Natural killer cell (primary cell): ENCODE results near the gene RNF181. TPM values are rescaled to one million over a fixed set of nuclear protein-coding genes. Genes with fewer than 3 reads are reported as not detected.

Source experiments
- ATAC-seq, 3 donors: fragments of 150-1000 bp in 2 of 3; fragments of 200-7000 bp in 1 of 3; cut with Tn5 transposase; 1 replicate in 1 of 3; 2 replicates in 2 of 3; pipeline ENCODE4 v1.10.0; 2021; ENCODE audit warnings: mild to moderate bottlenecking in 2 of 3, moderate library complexity in 2 of 3
- DNase-seq, 2 donors: peaks; one replicate each; pipeline versions ENCODE4 v3.0.0 to v3.0.0-alpha.2; 2013 to 2021; ENCODE audit warnings: mixed read lengths in 1 of 2
- H3K27ac ChIP-seq: one replicate; pipeline ENCODE4 v1.5.1; 2013; ENCODE audit warnings: mild to moderate bottlenecking, low read length
- H3K27me3 ChIP-seq: one replicate; pipeline ENCODE4 v1.6.1; 2013; ENCODE audit warnings: low read length; ENCODE audit not compliant: control insufficient read depth, insufficient read depth
- H3K36me3 ChIP-seq: one replicate; pipeline ENCODE4 v1.6.1; 2013; ENCODE audit warnings: low read length; ENCODE audit not compliant: control insufficient read depth, insufficient read depth
- H3K4me1 ChIP-seq: one replicate; pipeline ENCODE4 v1.6.1; 2013; ENCODE audit warnings: low read length; ENCODE audit not compliant: control insufficient read depth, insufficient read depth
- H3K4me3 ChIP-seq: one replicate; pipeline ENCODE4 v1.5.1; 2013; ENCODE audit warnings: low read length
- H3K9me3 ChIP-seq: one replicate; pipeline ENCODE4 v1.6.1; 2013; ENCODE audit warnings: low read length; ENCODE audit not compliant: control insufficient read depth, insufficient read depth
- H3K27ac Mint-ChIP-seq, 2 donors: one replicate each; pipeline ENCODE4 v1.8.0; 2022; ENCODE audit warnings: mild to moderate bottlenecking in 2 of 2, mixed read lengths in 2 of 2, moderate library complexity in 1 of 2
- H3K27me3 Mint-ChIP-seq, 2 donors: one replicate each; pipeline ENCODE4 v1.8.0; 2022; ENCODE audit warnings: low read depth in 2 of 2, mixed read lengths in 2 of 2
- H3K36me3 Mint-ChIP-seq: one replicate; pipeline ENCODE4 v1.8.0; 2022; ENCODE audit warnings: mixed read lengths
- H3K4me1 Mint-ChIP-seq, 2 donors: one replicate each; pipeline ENCODE4 v1.8.0; 2022; ENCODE audit warnings: mixed read lengths in 2 of 2
- H3K4me3 Mint-ChIP-seq: one replicate; pipeline ENCODE4 v1.8.0; 2022; ENCODE audit warnings: mild to moderate bottlenecking, moderate library complexity, mixed read lengths
- H3K9me3 Mint-ChIP-seq, 2 donors: one replicate each; pipeline ENCODE4 v1.8.0; 2022; ENCODE audit warnings: mixed read lengths in 2 of 2
- CTCF ChIP-seq: fragments of 200-600 bp; IDR thresholded peaks from one replicate; pipeline ENCODE4 v1.8.0; 2022; ENCODE audit warnings: antibody characterized with exemption
- WGBS: methylation state at CpG from one replicate; pipeline ENCODE4 v1.1.7; 2013; ENCODE audit warnings: missing lambda C conversion rate; ENCODE audit not compliant: insufficient coverage; 5-methylcytosine and 5-hydroxymethylcytosine counted together
- intact Hi-C: fragments of 100-400 bp; cut with micrococcal nuclease; formaldehyde crosslinking; loops from one replicate; pipeline ENCODE4 v1.14.2; 2022
- total RNA-seq, 4 donors: library from RNA; stranded (reverse); fragments of 120-200 nt in 1 of 4; gene quantifications; one replicate each; pipeline versions ENCODE4 v1.2.3 to v1.2.4, GENCODE V29; 2013 to 2022

The RNF181 gene
- total RNA-seq, 3 donors from 2014 or later (not counting 1 experiment from before 2014, with no cell fraction given): 65.0 to 75.0 (median 66.7) TPM

DNA sequence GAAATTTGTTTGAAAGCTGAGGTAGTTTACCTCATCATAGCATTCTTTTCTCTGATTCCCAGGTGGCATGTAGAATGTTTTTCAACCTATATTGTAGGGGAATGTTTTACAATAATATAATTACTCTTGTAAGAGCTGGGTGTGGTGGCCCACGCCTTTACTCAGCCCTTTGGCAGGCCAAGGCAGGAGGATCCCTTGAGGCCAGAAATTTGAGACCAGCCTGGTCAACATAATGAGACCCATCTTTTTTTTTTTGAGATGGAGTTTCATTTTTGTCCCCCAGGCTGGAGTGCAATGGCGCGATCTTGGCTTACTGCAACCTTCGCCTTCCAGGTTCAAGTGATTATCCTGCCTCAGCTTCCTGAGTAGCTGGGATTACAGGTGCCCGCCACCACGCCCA is 24.1 kb downstream of the RNF181 start:
- no peak for TF ChIP-seq CTCF
- Histone ChIP-seq H3K9me3 (no peaks in the 10 kb centered on the region), H3K27me3 (no peaks in the 10 kb centered on the region), H3K4me1 (peaks cover 24% of the 10 kb centered on the region), H3K36me3 (peaks cover 44% of the 10 kb centered on the region), H3K4me3 (no peak overlapping the region), H3K27ac (no peak overlapping the region)
- H3K9me3 Mint-ChIP-seq: no peaks in the 10 kb centered on the region
- DNase-seq: no peak
- no peak overlapping the region for H3K4me3 Mint-ChIP-seq
- H3K4me1 Mint-ChIP-seq: peaks cover 18 to 22% of the 10 kb centered on the region in 2 donors
- intact Hi-C loops: no loop called here
- ATAC-seq: no peak
- peaks cover 7% of the 10 kb centered on the region for H3K36me3 Mint-ChIP-seq
- no peak overlapping the region for H3K27ac Mint-ChIP-seq
- WGBS: 98% methylated on average over 6 of the region's 6 CpGs
- no peaks in the 10 kb centered on the region for H3K27me3 Mint-ChIP-seq

- no peak for DNase-seq
- H3K9me3 Mint-ChIP-seq: no peaks in the 10 kb centered on the region
- intact Hi-C loops: no loop called here
- no peak overlapping the region for H3K27ac Mint-ChIP-seq
- H3K4me1 Mint-ChIP-seq: peaks cover 14 to 17% of the 10 kb centered on the region in 2 donors
- Histone ChIP-seq H3K4me3 (no peak overlapping the region), H3K36me3 (peaks cover 58% of the 10 kb centered on the region), H3K27ac (no peak overlapping the region), H3K27me3 (no peaks in the 10 kb centered on the region), H3K9me3 (no peaks in the 10 kb centered on the region), H3K4me1 (peaks cover 17% of the 10 kb centered on the region)
- no peak for TF ChIP-seq CTCF
- peaks cover 14% of the 10 kb centered on the region for H3K36me3 Mint-ChIP-seq
- H3K27me3 Mint-ChIP-seq: no peaks in the 10 kb centered on the region
- ATAC-seq: no peak
- no CpG with 5 or more reads among the region's 1 CpG for WGBS
- H3K4me3 Mint-ChIP-seq: no peak overlapping the region
Observed at GRCh38 chr2:85621338-85621737, 25.8 kb downstream of the RNF181 start.

- Histone ChIP-seq H3K9me3 (no peaks in the 10 kb centered on the region), H3K4me3 (no peak overlapping the region), H3K4me1 (no peaks in the 10 kb centered on the region), H3K36me3 (peaks cover 77% of the 10 kb centered on the region), H3K27me3 (no peaks in the 10 kb centered on the region), H3K27ac (no peak overlapping the region)
- intact Hi-C loops: no loop called here
- Mint-ChIP-seq H3K27ac (no peak overlapping the region), H3K27me3 (no peaks in the 10 kb centered on the region), H3K9me3 (no peaks in the 10 kb centered on the region), H3K4me3 (no peak overlapping the region), H3K36me3 (peaks cover 14% of the 10 kb centered on the region), H3K4me1 (peaks cover 3 to 7% of the 10 kb centered on the region in 2 donors)
- no peak for DNase-seq
- no peak for ATAC-seq
- WGBS: 97% methylated on average over 5 of the region's 5 CpGs
- no peak for TF ChIP-seq CTCF
Observed at GRCh38 chr2:85623991-85624390, 28.4 kb downstream of the RNF181 start.

DNA sequence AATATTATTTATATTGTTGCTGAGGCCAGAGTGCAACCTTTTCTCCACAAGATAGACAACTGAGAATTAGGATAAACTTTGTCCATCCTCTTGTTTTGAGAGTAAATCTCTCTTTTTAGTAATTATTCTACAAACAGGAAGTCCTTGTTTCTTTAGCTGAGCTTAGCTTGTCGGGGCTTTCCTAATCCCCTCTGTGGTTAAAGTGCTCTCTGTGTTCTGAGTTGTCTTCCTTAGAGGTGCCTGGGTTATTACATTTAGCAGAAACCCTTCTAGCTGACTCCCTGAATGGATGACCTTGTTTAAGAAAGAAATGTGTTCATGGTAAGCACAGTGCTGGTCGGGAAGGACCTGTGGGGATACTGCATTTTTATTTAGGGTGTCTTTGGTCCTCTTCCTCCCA is 33.1 kb downstream of the RNF181 start:
- ATAC-seq (peak in 1 of 3 donors; percentile 31), DNase-seq (peak in 1 of 2 donors; percentile 43)
- Mint-ChIP-seq H3K27me3 (no peaks in the 10 kb centered on the region), H3K4me1 (no peaks in the 10 kb centered on the region), H3K9me3 (no peaks in the 10 kb centered on the region), H3K4me3 (no peak overlapping the region), H3K36me3 (peaks cover 18% of the 10 kb centered on the region), H3K27ac (peak overlapping the region in 1 of 2 donors; percentile 24)
- Histone ChIP-seq H3K36me3 (peaks cover 79% of the 10 kb centered on the region), H3K27ac (no peak overlapping the region), H3K4me3 (no peak overlapping the region), H3K4me1 (no peaks in the 10 kb centered on the region), H3K27me3 (no peaks in the 10 kb centered on the region), H3K9me3 (no peaks in the 10 kb centered on the region)
- WGBS: 31% methylated on average over 2 of the region's 2 CpGs
- no peak for TF ChIP-seq CTCF
- intact Hi-C loops: no loop called here
